ENCODE results near the gene IMP4.

The IMP4 gene

DNA sequence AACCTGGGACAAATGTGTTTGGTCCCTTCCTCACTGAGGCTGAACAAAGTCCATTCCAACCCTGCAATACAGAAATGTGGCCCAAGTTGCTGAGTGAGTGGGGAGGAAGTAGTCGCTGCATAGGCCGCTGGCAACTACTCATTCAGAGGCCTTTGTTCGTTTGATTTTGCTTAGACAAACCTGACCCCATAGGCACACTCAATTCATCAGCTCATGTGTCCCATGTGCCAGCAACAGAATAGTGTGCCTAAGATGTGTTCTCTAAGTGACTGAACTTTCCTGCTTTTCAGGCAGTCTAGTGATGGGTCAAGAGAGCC is 36.2 kb downstream of the IMP4 start (continued):
- TF ChIP-seq ZNF341 (tag by site-specific recombination; IDR thresholded peaks at IDR 0.05; ENCODE audit: low read depth): no peak
- TF ChIP-seq ZNF645 (tag by site-specific recombination; IDR thresholded peaks at IDR 0.05): no peak

DNA sequence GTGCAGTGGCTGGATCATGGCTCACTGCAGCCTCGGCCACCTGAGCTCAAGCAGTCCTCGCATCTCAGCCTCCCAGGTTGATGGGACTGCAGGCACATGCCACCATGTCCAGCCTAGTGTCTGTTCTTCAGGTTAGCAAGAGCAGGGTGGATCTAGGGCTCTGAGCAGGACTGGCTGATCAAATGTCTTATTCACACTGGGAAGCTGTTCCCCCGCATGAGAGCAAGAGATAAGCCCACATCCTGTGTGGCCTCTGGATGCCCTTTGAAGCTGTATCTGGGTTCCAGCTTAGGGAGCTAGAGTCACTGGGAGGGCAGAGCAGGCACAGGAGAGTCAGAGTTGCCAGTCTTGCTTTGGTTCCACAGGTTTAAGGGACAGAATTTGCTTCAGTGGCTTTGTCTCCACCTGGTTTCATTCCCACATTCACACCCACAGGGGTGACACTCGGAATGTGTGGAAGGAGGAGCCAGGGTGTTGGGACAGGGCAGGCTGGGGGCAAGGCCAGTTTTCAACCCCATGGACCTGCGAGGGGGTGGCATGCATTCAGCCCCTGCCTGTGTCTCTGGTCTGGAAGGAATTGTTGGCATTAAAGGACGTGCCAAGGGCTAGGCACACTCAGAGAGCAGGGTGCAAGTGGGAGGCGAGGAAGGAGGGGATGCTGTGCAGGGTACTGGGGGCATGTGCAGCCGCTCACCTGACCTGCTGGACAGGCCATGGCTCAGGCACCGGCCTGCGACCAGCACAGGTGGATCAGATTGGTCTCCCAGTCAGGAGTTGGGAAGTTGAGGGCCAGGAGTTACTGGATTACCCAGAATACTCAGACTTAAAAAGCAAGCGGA is 37.6 kb downstream of the IMP4 start:
- Histone ChIP-seq H3K36me3 (ENCODE audit: control insufficient read depth in 2 of 2, insufficient read depth in 1 of 2, low read length in 2 of 2) (peaks cover 0 to 6% of the 10 kb centered on the region in 2 experiments; a peak in 1 of 3 replicates), H3K4me3 (ENCODE audit: low read depth, low read length) (no peak overlapping the region), H3K27ac (ENCODE audit: extremely low read depth, low read depth, low read length) (no peak overlapping the region), H3K9me3 (ENCODE audit: control insufficient read depth, insufficient read depth, low read depth, low read length) (no peaks in the 10 kb centered on the region), H3K4me1 (ENCODE audit: control insufficient read depth, insufficient read depth, low read length) (no peaks in the 10 kb centered on the region)
- ChIA-PET CTCF (interaction anchor here (0.6 kb wide), 1 partner anchor 57 kb away, joined by 3 read pairs; no protein-coding TSS in a partner anchor), POLR2A (no interaction called here)
- no peak for TF ChIP-seq ZNF112 (tag by site-specific recombination; IDR thresholded peaks at IDR 0.05)
- TF ChIP-seq ZNF391 (tag by site-specific recombination; IDR thresholded peaks at IDR 0.05; ENCODE audit: borderline replicate concordance, low read depth): no peak
- TF ChIP-seq, protein P1, sequence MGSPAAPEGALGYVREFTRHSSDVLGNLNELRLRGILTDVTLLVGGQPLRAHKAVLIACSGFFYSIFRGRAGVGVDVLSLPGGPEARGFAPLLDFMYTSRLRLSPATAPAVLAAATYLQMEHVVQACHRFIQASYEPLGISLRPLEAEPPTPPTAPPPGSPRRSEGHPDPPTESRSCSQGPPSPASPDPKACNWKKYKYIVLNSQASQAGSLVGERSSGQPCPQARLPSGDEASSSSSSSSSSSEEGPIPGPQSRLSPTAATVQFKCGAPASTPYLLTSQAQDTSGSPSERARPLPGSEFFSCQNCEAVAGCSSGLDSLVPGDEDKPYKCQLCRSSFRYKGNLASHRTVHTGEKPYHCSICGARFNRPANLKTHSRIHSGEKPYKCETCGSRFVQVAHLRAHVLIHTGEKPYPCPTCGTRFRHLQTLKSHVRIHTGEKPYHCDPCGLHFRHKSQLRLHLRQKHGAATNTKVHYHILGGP (tag by site-specific recombination; IDR thresholded peaks at IDR 0.05): no peak
- TF ChIP-seq ZNF248 (tag by site-specific recombination; IDR thresholded peaks at IDR 0.05): no peak
- no peak for TF ChIP-seq MEIS1 (CRISPR knock-in tag; IDR thresholded peaks at IDR 0.05; ENCODE audit: borderline replicate concordance)
- TF ChIP-seq TCF7L2 (IDR thresholded peaks at IDR 0.05; ENCODE audit: borderline replicate concordance, low read depth, low read length): no peak
- no peak for TF ChIP-seq ZNF24 (tag by site-specific recombination; IDR thresholded peaks at IDR 0.05)
- no peak for TF ChIP-seq ZNF354C (tag by site-specific recombination; IDR thresholded peaks at IDR 0.05; ENCODE audit: borderline replicate concordance, low read depth)
- TF ChIP-seq ZNF645 (tag by site-specific recombination; IDR thresholded peaks at IDR 0.05): no peak
- no peak for TF ChIP-seq ZNF626 (tag by site-specific recombination; IDR thresholded peaks at IDR 0.05)
- TF ChIP-seq ZNF335 (tag by site-specific recombination; conservative IDR thresholded peaks at IDR 0.05): no peak
- no peak for TF ChIP-seq FEZF1 (tag by site-specific recombination; IDR thresholded peaks at IDR 0.05)
- TF ChIP-seq ZNF266 (tag by site-specific recombination; IDR thresholded peaks at IDR 0.05; ENCODE audit: low read depth): no peak
- TF ChIP-seq ZSCAN5A (tag by site-specific recombination; IDR thresholded peaks at IDR 0.05): no peak
- no peak for TF ChIP-seq ZNF660 (tag by site-specific recombination; IDR thresholded peaks at IDR 0.05)

DNA sequence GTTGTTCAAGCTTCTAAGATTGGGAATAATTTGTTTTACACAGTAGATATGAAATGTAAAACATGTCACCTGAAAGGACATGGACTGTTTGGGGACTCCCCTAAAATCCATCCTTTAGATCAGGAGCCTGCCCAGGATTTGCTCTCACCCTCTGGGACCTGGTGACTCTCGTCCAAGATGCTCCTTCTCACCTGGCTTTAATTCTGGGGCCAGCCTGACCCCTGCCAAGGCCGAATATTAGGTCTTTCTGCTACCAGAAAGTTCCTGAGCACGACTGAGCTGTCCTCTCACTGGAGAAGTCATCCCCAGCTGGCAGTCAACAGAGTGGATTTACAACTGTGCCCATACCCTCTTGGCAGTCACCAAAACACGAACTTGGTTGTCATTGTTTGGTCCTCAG is 38.4 kb downstream of the IMP4 start:
- ChIA-PET POLR2A (no interaction called here), CTCF (no interaction called here)
- H3K4me3 ChIP-seq (ENCODE audit: low read depth, low read length): no peak overlapping the region
- no peak overlapping the region for H3K27ac ChIP-seq (ENCODE audit: extremely low read depth, low read depth, low read length)
- no peaks in the 10 kb centered on the region for H3K4me1 ChIP-seq (ENCODE audit: control insufficient read depth, insufficient read depth, low read length)
- H3K36me3 ChIP-seq (ENCODE audit: control insufficient read depth in 2 of 2, insufficient read depth in 1 of 2, low read length in 2 of 2): no peaks in the 10 kb centered on the region
- H3K9me3 ChIP-seq (ENCODE audit: control insufficient read depth, insufficient read depth, low read depth, low read length): no peaks in the 10 kb centered on the region
- TF ChIP-seq, protein P2, sequence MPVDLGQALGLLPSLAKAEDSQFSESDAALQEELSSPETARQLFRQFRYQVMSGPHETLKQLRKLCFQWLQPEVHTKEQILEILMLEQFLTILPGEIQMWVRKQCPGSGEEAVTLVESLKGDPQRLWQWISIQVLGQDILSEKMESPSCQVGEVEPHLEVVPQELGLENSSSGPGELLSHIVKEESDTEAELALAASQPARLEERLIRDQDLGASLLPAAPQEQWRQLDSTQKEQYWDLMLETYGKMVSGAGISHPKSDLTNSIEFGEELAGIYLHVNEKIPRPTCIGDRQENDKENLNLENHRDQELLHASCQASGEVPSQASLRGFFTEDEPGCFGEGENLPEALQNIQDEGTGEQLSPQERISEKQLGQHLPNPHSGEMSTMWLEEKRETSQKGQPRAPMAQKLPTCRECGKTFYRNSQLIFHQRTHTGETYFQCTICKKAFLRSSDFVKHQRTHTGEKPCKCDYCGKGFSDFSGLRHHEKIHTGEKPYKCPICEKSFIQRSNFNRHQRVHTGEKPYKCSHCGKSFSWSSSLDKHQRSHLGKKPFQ (tag by site-specific recombination; IDR thresholded peaks at IDR 0.05): no peak
- no peak for TF ChIP-seq MZF1 (tag by site-specific recombination; IDR thresholded peaks at IDR 0.05; ENCODE audit: borderline replicate concordance)
- no peak for TF ChIP-seq ZNF501 (tag by site-specific recombination; IDR thresholded peaks at IDR 0.05)
- TF ChIP-seq ZBTB26 (tag by site-specific recombination; optimal IDR thresholded peaks at IDR 0.05): no peak
